ENCODE measurements around the gene PCSK6.

The PCSK6 gene

GRCh38 chr15:101323793-101324523 lies 165.5 kb downstream of the PCSK6 start:
- no peak for DNase-seq

GRCh38 chr15:101322854-101323477 lies 166.5 kb downstream of the PCSK6 start:
- DNase-seq, result no peak

- DNase-seq, result no peak
Observed at GRCh38 chr15:101322016-101322695, 167.4 kb downstream of the PCSK6 start.

GRCh38 chr15:101320501-101321052 lies 168.9 kb downstream of the PCSK6 start:
- DNase-seq, result peak; percentile 8 to 74 (median 54)

GRCh38 chr15:101318839-101319238 lies 170.7 kb downstream of the PCSK6 start:
- DNase-seq, result no peak

GRCh38 chr15:101318147-101318819 lies 171.2 kb downstream of the PCSK6 start:
- DNase-seq, result no peak

- DNase-seq, result no peak
Observed at GRCh38 chr15:101317336-101317872, 172.1 kb downstream of the PCSK6 start.

- DNase-seq, result no peak
Observed at GRCh38 chr15:101316529-101316928, 173.0 kb downstream of the PCSK6 start.

- DNase-seq, result no peak
Observed at GRCh38 chr15:101315736-101316135, 173.8 kb downstream of the PCSK6 start.

- no peak for DNase-seq
Observed at GRCh38 chr15:101314336-101315125, 175.0 kb downstream of the PCSK6 start.

- DNase-seq, result no peak
Observed at GRCh38 chr15:101313041-101313761, 176.3 kb downstream of the PCSK6 start.

- DNase-seq, result no peak
Observed at GRCh38 chr15:101310508-101310907, 179.0 kb downstream of the PCSK6 start.

GRCh38 chr15:101310161-101310480 lies 179.4 kb downstream of the PCSK6 start:
- no peak for DNase-seq

- no peak for DNase-seq
Observed at GRCh38 chr15:101309436-101310160, 179.9 kb downstream of the PCSK6 start.

GRCh38 chr15:101308604-101309435 lies 180.7 kb downstream of the PCSK6 start:
- no peak for DNase-seq

GRCh38 chr15:101307897-101308603 lies 181.5 kb downstream of the PCSK6 start:
- DNase-seq, result no peak

- no peak for DNase-seq
Observed at GRCh38 chr15:101307048-101307896, 182.2 kb downstream of the PCSK6 start.
